Activated CD8-positive, alpha-beta T cell treated with anti-CD3 and anti-CD28 coated beads, Interleukin-2, amount 10 ng/mL, durations not matched to agents 7 days and 5 days (primary cell): ENCODE data around the gene HBG2. TPM values are rescaled to one million over a fixed set of nuclear protein-coding genes. Genes with fewer than 3 reads are reported as not detected.
"Not testable (repeated sequence)": the region's sequence is repeated elsewhere in the genome, so short reads cannot be mapped to it uniquely, and the experiment has no call there.

Source experiments
- ATAC-seq: fragments of 150-1000 bp; cut with Tn5 transposase; one replicate; pipeline ENCODE4 v1.10.0; 2021; ENCODE audit warnings: moderate library complexity
- CTCF ChIA-PET: fragments of 350-600 bp; sonication (Branson Sonifier 250); formaldehyde crosslinking; loops from one replicate; lab custom pipeline; 2021; ENCODE audit warnings: antibody characterized with exemption; lab: Charles Lee
- POLR2A ChIA-PET: fragments of 350-600 bp; sonication (Branson Sonifier 250); formaldehyde crosslinking; loops from one replicate; lab custom pipeline; 2021; ENCODE audit warnings: antibody characterized with exemption; lab: Charles Lee
- DNase-seq: peaks from one replicate; pipeline ENCODE4 v3.0.0-alpha.2; 2020
- H3K27ac Mint-ChIP-seq: one replicate; pipeline ENCODE4 v1.8.0; 2021; ENCODE audit warnings: mild to moderate bottlenecking, mixed read lengths
- H3K27me3 Mint-ChIP-seq: one replicate; pipeline ENCODE4 v1.8.0; 2021; ENCODE audit warnings: low read depth, mixed read lengths
- H3K36me3 Mint-ChIP-seq: one replicate; pipeline ENCODE4 v1.8.0; 2021; ENCODE audit warnings: low read depth, mixed read lengths
- H3K4me1 Mint-ChIP-seq: one replicate; pipeline ENCODE4 v1.8.0; 2021; ENCODE audit warnings: low read depth, mixed read lengths
- H3K4me3 Mint-ChIP-seq: one replicate; pipeline ENCODE4 v1.8.0; 2021; ENCODE audit warnings: mild to moderate bottlenecking, mixed read lengths
- H3K9me3 Mint-ChIP-seq: one replicate; pipeline ENCODE4 v1.8.0; 2022; ENCODE audit warnings: mixed read lengths; ENCODE audit not compliant: insufficient read depth
- total RNA-seq, 2 experiments: library from RNA; stranded (reverse); gene quantifications; one replicate each; pipeline ENCODE4 v1.2.3, GENCODE V29; 2021

HBG2 gene
- not detected for total RNA-seq

- H3K27ac Mint-ChIP-seq, H3K4me3 Mint-ChIP-seq, H3K9me3 Mint-ChIP-seq, ATAC-seq, H3K27me3 Mint-ChIP-seq, H3K36me3 Mint-ChIP-seq, H3K4me1 Mint-ChIP-seq, CTCF ChIA-PET, DNase-seq, POLR2A ChIA-PET: not testable (repeated sequence)
Measured at GRCh38 chr11:5254646-5255413, at the start of gene HBG2. Gene HBG2 (minus strand): TSS chr11:5254781. CDS start chr11:5254728, 53 bp downstream.

DNA sequence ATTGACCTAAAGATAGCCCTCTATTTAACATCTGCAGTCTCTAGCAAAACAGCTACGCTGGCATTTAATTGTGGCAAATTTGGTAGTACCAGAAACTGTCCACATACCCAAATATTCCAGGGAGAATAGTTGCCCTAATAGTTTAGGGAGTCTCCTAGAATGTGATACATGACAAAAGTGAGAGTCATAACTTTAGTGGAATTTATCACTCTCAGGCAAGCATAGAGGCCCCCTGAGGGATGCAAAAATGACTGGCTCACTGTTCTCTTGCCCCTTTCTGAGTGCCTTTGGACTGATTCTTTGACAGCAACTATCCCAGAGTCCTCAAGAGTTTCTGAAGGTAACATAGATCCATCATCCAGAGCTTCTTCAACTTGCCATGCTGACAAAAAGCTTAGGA, 49.5 kb upstream of the HBG2 start:
- no peak for DNase-seq
- ChIA-PET CTCF (no interaction called here), POLR2A (no interaction called here)
- Mint-ChIP-seq H3K27ac (no peak overlapping the region), H3K4me1 (no peaks in the 10 kb centered on the region), H3K36me3 (no peaks in the 10 kb centered on the region), H3K27me3 (no peaks in the 10 kb centered on the region), H3K9me3 (no peaks in the 10 kb centered on the region), H3K4me3 (no peak overlapping the region)
- ATAC-seq = no peak

- DNase-seq (no peak), ATAC-seq (no peak)
- H3K4me3 Mint-ChIP-seq = no peak overlapping the region
- H3K27me3 Mint-ChIP-seq = no peaks in the 10 kb centered on the region
- POLR2A ChIA-PET = no interaction called here
- no peak overlapping the region for H3K27ac Mint-ChIP-seq
- H3K9me3 Mint-ChIP-seq = no peaks in the 10 kb centered on the region
- no peaks in the 10 kb centered on the region for H3K4me1 Mint-ChIP-seq
- H3K36me3 Mint-ChIP-seq = no peaks in the 10 kb centered on the region
- CTCF ChIA-PET = no interaction called here
Measured at GRCh38 chr11:5303626-5304025, 49.0 kb upstream of the HBG2 start.

DNA sequence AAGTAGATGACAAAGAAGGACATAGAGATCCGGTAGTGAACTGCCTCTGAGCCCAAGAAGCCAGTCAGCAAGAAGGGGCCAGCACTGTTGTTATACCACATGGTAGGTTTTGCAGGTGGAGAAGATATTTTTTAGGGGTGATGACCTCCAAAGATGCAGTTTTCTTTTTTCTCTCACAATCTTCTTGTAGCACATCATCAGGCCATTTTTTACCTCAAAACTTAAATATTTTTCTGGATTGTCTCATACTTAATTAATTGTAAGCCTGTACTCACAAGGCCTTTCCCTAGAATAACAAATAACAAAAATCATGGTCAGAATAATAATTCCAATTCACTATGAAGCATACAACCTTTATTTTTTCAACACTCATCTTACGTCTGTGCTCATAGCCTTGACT, 47.3 kb upstream of the HBG2 start, which contains the start of gene OR51B4:
Gene OR51B4 (minus strand): TSS at position 101 of the 400 bp plus-strand sequence. CDS start 0 bp downstream, at position 101.
- no peaks in the 10 kb centered on the region for H3K4me1 Mint-ChIP-seq
- H3K27me3 Mint-ChIP-seq = no peaks in the 10 kb centered on the region
- CTCF ChIA-PET = no interaction called here
- ATAC-seq (no peak), DNase-seq (no peak)
- no peaks in the 10 kb centered on the region for H3K9me3 Mint-ChIP-seq
- H3K27ac Mint-ChIP-seq = no peak within 1 kb of the TSS
- no peak within 1 kb of the TSS for H3K4me3 Mint-ChIP-seq
- POLR2A ChIA-PET = no interaction called here
- H3K36me3 Mint-ChIP-seq = no peaks in the 10 kb centered on the region

DNA sequence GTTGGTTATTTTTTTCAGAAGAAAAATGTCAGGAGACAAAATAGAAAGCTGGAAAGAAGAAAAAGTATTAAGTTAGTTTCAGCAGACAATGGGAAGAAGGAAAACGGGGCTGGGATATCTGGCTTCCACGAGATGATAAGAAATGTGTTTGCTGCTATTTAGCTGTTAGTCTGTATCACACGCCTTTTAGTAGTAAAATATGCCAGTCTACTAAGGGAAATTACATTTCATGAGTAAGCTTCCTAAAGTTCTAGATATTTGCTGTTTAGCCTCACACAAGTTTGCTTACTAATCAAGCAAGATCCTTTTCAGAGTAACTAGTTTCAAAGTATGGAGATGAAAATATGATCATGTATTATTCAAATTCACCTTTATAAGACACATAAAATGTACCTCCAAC, 45.7 kb upstream of the HBG2 start:
- Mint-ChIP-seq H3K4me1 (no peaks in the 10 kb centered on the region), H3K9me3 (no peaks in the 10 kb centered on the region), H3K27ac (no peak overlapping the region), H3K4me3 (no peak overlapping the region), H3K36me3 (no peaks in the 10 kb centered on the region), H3K27me3 (no peaks in the 10 kb centered on the region)
- ATAC-seq = no peak
- no peak for DNase-seq
- CTCF ChIA-PET = no interaction called here
- POLR2A ChIA-PET = no interaction called here

GRCh38 chr11:5298451-5298850, 43.9 kb upstream of the HBG2 start:
- H3K4me1 Mint-ChIP-seq = no peaks in the 10 kb centered on the region
- H3K4me3 Mint-ChIP-seq = no peak overlapping the region

DNA sequence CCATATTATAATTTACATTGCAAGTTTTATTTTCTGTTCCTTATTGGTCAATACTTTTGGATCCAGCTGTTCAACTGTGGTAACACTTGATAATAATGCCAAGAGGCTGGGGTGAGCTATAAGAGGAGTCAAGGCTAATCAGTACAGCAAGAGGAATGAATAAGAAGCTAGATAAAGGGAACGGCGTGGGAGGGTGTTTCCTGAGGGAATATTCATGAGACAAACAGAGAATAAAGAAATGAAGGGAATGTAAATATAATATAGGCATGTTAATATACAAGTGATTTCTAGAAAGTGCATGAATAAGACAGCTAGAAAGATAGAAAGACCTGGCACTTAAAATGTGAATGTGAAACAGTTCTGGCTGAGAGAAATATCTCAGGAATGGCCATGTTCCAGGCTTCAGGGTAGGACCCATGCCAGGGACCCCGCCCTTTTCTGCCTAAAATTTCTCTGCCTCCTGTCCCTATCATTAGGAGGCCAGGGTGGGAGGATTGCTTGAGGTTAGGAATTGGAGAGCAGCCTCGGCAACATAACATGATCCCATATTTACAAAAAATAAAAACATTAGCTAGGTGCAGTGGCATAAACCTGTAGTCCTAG, 43.2 kb upstream of the HBG2 start:
- no peak overlapping the region for H3K27ac Mint-ChIP-seq
- POLR2A ChIA-PET = no interaction called here

More at GRCh38 chr11:5298451-5298850, 43.9 kb upstream of the HBG2 start:
- ATAC-seq (no peak), DNase-seq (no peak)
- Mint-ChIP-seq H3K27ac (no peak overlapping the region), H3K9me3 (no peaks in the 10 kb centered on the region), H3K36me3 (no peaks in the 10 kb centered on the region), H3K27me3 (no peaks in the 10 kb centered on the region)
- POLR2A ChIA-PET = no interaction called here
- CTCF ChIA-PET = no interaction called here

GRCh38 chr11:5294342-5294995, 39.9 kb upstream of the HBG2 start:
- POLR2A ChIA-PET, H3K27me3 Mint-ChIP-seq, H3K9me3 Mint-ChIP-seq, CTCF ChIA-PET, DNase-seq, H3K4me3 Mint-ChIP-seq, H3K36me3 Mint-ChIP-seq, ATAC-seq, H3K27ac Mint-ChIP-seq, H3K4me1 Mint-ChIP-seq: not testable (repeated sequence)

More for the DNA sequence above, 43.2 kb upstream of the HBG2 start:
- no peak overlapping the region for H3K4me3 Mint-ChIP-seq
- H3K4me1 Mint-ChIP-seq = no peaks in the 10 kb centered on the region
- CTCF ChIA-PET = no interaction called here
- H3K9me3 Mint-ChIP-seq = no peaks in the 10 kb centered on the region
- DNase-seq (no peak), ATAC-seq (no peak)
- no peaks in the 10 kb centered on the region for H3K27me3 Mint-ChIP-seq
- H3K36me3 Mint-ChIP-seq = no peaks in the 10 kb centered on the region

GRCh38 chr11:5293028-5293427, 38.4 kb upstream of the HBG2 start:
- Mint-ChIP-seq H3K27me3 (no peaks in the 10 kb centered on the region), H3K9me3 (no peaks in the 10 kb centered on the region), H3K27ac (no peak overlapping the region), H3K36me3 (no peaks in the 10 kb centered on the region), H3K4me1 (no peaks in the 10 kb centered on the region), H3K4me3 (no peak overlapping the region)
- CTCF ChIA-PET = no interaction called here
- no peak for ATAC-seq
- DNase-seq = no peak
- POLR2A ChIA-PET = no interaction called here

DNA sequence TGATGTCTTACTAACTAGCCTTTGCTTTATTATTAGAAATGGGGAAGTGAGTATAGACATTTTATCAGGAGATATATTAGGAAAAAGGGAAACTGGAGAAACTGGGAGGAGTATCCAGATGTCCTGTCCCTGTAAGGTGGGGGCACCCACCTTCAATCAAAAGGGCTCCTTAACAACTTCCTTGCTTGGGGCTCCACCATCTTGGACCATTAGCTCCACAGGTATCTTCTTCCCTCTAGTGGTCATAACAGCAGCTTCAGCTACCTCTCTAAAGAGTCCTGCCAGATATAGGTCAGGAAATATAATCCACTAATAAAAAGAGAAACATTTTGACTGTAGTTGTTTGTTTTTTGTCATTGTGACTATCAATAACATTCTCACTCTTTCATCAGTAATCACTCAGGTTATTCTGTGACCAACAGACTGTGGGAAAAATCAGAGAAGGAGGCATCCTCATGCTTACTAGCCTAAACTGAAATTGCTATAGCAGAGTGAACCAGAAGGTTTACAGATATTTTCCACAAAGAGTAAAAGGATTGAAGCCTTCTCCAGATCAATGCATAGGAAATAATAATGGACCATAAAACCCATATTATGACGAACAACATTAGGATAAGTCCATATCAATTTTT, 36.7 kb upstream of the HBG2 start:
- no peak overlapping the region for H3K4me3 Mint-ChIP-seq

DNA sequence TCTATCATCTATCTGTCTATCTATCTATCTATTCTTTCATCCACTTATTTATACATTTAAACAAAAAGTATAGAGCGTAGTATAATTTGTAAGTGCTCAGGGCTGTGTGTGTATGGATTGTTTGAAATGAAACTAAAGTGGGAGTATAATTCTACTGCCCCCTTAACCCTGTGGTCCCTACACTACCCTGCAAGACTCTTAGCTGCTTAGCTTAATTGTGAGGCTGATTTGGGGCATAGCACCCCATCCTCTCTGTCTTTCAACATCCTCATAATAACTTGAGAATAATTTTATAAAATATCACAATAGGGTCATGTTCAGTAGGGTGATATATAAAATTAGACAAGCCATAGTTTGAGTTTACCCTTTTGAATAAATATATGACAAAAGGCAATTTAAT, 35.5 kb upstream of the HBG2 start:
- CTCF ChIA-PET = no interaction called here

More for the DNA sequence above, 36.7 kb upstream of the HBG2 start:
- no peaks in the 10 kb centered on the region for H3K4me1 Mint-ChIP-seq
- H3K27ac Mint-ChIP-seq = no peak overlapping the region
- no peaks in the 10 kb centered on the region for H3K36me3 Mint-ChIP-seq
- no peaks in the 10 kb centered on the region for H3K27me3 Mint-ChIP-seq
- ChIA-PET CTCF (interaction anchor here (1.0 kb wide), 1 partner anchor 656 kb away, joined by 3 read pairs; no protein-coding TSS in a partner anchor), POLR2A (no interaction called here)
- DNase-seq (no peak), ATAC-seq (no peak)
- no peaks in the 10 kb centered on the region for H3K9me3 Mint-ChIP-seq

DNA sequence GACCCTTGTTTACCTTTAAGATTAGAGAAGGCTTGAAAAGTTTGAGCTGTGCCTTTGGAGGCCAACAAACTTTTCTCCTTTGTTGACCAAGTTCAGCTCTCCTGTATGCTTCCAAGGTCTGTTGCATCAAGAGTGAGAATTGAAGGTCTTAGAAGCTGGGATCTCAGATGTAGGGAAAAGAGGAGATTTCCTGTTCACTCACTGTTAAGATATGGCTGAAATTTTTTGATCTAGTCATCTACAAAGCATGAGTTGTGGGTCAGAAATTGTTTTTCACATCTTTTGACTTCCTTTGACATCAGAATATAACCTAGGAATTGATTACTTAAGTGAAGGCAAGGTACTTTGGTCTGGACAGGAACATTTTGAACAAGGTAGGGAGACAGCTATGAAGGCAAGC, 35.1 kb upstream of the HBG2 start:
- Mint-ChIP-seq H3K9me3 (no peaks in the 10 kb centered on the region), H3K27ac (no peak overlapping the region), H3K27me3 (no peaks in the 10 kb centered on the region), H3K36me3 (no peaks in the 10 kb centered on the region), H3K4me3 (no peak overlapping the region), H3K4me1 (no peaks in the 10 kb centered on the region)
- CTCF ChIA-PET = interaction anchor here (0.6 kb wide), 1 partner anchor 166 kb away, joined by 3 read pairs; no protein-coding TSS in a partner anchor
- ATAC-seq (no peak), DNase-seq (no peak)
- POLR2A ChIA-PET = no interaction called here

More for the DNA sequence above, 35.5 kb upstream of the HBG2 start:
- no peak for ATAC-seq
- no peaks in the 10 kb centered on the region for H3K36me3 Mint-ChIP-seq
- DNase-seq = no peak
- H3K4me1 Mint-ChIP-seq = no peaks in the 10 kb centered on the region
- H3K27me3 Mint-ChIP-seq = no peaks in the 10 kb centered on the region
- H3K4me3 Mint-ChIP-seq = no peak overlapping the region
- POLR2A ChIA-PET = no interaction called here
- H3K27ac Mint-ChIP-seq = no peak overlapping the region
- no peaks in the 10 kb centered on the region for H3K9me3 Mint-ChIP-seq
